Astrocyte (in vitro differentiated cells and primary cell): ENCODE measurements around the gene FSD1. TPM values are rescaled to one million over a fixed set of nuclear protein-coding genes. Genes with fewer than 3 reads are reported as not detected.
A peak's percentile ranks its signal among the peaks of the same experiment; 100 is the strongest.

Experiments
- DNase-seq: peaks from one replicate; pipeline ENCODE4 v3.0.0-alpha.2; 2010; ENCODE audit warnings: low read depth
- FAIRE-seq: peaks from 2 replicates; lab custom pipeline; 2011; peaks lifted over from hg19 to GRCh38; lab: Jason Lieb, UNC
- H2AFZ ChIP-seq: 2 replicates; pipeline ENCODE4 v1.6.0; 2012; ENCODE audit warnings: low read depth, low read length, inconsistent platforms
- H3K27ac ChIP-seq: 2 replicates; pipeline ENCODE4 v1.5.1; 2011; ENCODE audit warnings: low read depth, low read length, inconsistent platforms
- H3K27me3 ChIP-seq: 2 replicates; pipeline ENCODE4 v1.6.0; 2011; ENCODE audit warnings: low read length, inconsistent platforms; ENCODE audit not compliant: insufficient read depth
- H3K36me3 ChIP-seq: 2 replicates; pipeline ENCODE4 v1.5.1; 2011; ENCODE audit warnings: low read length, inconsistent platforms; ENCODE audit not compliant: insufficient read depth
- H3K4me1 ChIP-seq: 2 replicates; pipeline ENCODE4 v1.5.1; 2011; ENCODE audit warnings: low read length, inconsistent platforms; ENCODE audit not compliant: insufficient read depth
- H3K4me2 ChIP-seq: 2 replicates; pipeline ENCODE4 v1.6.0; 2012; ENCODE audit warnings: low read length, inconsistent platforms
- H3K4me3 ChIP-seq: 2 replicates; pipeline ENCODE4 v1.5.1; 2011; ENCODE audit warnings: low read depth, mild to moderate bottlenecking, low read length, inconsistent platforms; ENCODE audit not compliant: insufficient read depth
- H3K79me2 ChIP-seq: 2 replicates; pipeline ENCODE4 v1.6.0; 2012; ENCODE audit warnings: mild to moderate bottlenecking, low read length, inconsistent platforms; ENCODE audit not compliant: insufficient read depth
- H3K9ac ChIP-seq: 2 replicates; pipeline ENCODE4 v1.6.0; 2012; ENCODE audit warnings: mild to moderate bottlenecking, low read length, inconsistent platforms
- H3K9me3 ChIP-seq: 2 replicates; pipeline ENCODE4 v1.5.1; 2012; ENCODE audit warnings: low read depth, mild to moderate bottlenecking, low read length, inconsistent platforms; ENCODE audit not compliant: insufficient read depth
- H4K20me1 ChIP-seq: 2 replicates; pipeline ENCODE4 v1.6.0; 2012; ENCODE audit warnings: low read length, inconsistent platforms; ENCODE audit not compliant: insufficient read depth
- H3K27ac Mint-ChIP-seq: one replicate; pipeline ENCODE4 v1.8.0; 2021; ENCODE audit warnings: mild to moderate bottlenecking, mixed read lengths; ENCODE audit not compliant: unreplicated experiment
- H3K27me3 Mint-ChIP-seq: one replicate; pipeline ENCODE4 v1.8.0; 2021; ENCODE audit warnings: low read depth, mixed read lengths; ENCODE audit not compliant: unreplicated experiment
- H3K36me3 Mint-ChIP-seq: one replicate; pipeline ENCODE4 v1.8.0; 2021; ENCODE audit warnings: low read depth, mixed read lengths; ENCODE audit not compliant: unreplicated experiment
- H3K4me1 Mint-ChIP-seq: one replicate; pipeline ENCODE4 v1.8.0; 2021; ENCODE audit warnings: low read depth, mixed read lengths; ENCODE audit not compliant: unreplicated experiment
- H3K4me3 Mint-ChIP-seq: one replicate; pipeline ENCODE4 v1.8.0; 2021; ENCODE audit warnings: mild to moderate bottlenecking, moderate library complexity, mixed read lengths; ENCODE audit not compliant: unreplicated experiment
- H3K9me3 Mint-ChIP-seq: one replicate; pipeline ENCODE4 v1.8.0; 2021; ENCODE audit warnings: mild to moderate bottlenecking, mixed read lengths; ENCODE audit not compliant: unreplicated experiment
- EZH2 ChIP-seq: IDR thresholded peaks from 2 replicates; pipeline ENCODE4 v1.6.1; 2012; ENCODE audit warnings: mild to moderate bottlenecking, low read length, inconsistent platforms; ENCODE audit not compliant: insufficient read depth
- total RNA-seq: library from RNA; stranded (reverse); gene quantifications from 2 replicates; pipeline ENCODE4 v1.2.1, GENCODE V29; 2021
- TF ChIP-seq, protein P1 (sequence below): IDR thresholded peaks from 2 replicates; pipeline ENCODE4 v1.5.1; 2011; ENCODE audit warnings: low read depth, mild to moderate bottlenecking, inconsistent platforms, low read length, moderate library complexity; ENCODE audit not compliant: insufficient read depth

FSD1 gene
- total RNA-seq, 1 donor from 2014 or later, result 15.1 TPM

- Mint-ChIP-seq H3K27ac (no peak overlapping the region), H3K4me1 (no peaks in the 10 kb centered on the region), H3K36me3 (no peaks in the 10 kb centered on the region), H3K9me3 (no peaks in the 10 kb centered on the region), H3K4me3 (no peak overlapping the region), H3K27me3 (peaks cover 20% of the 10 kb centered on the region)
- FAIRE-seq, result no peak
- no peak overlapping the region for H3K27ac ChIP-seq
- H2AFZ ChIP-seq, result no peak overlapping the region
- DNase-seq, result no peak
- H3K9ac ChIP-seq, result no peak overlapping the region
- H3K36me3 ChIP-seq, result no peaks in the 10 kb centered on the region
- H3K4me2 ChIP-seq, result no peak overlapping the region
- no peaks in the 10 kb centered on the region for H3K4me1 ChIP-seq
- H3K9me3 ChIP-seq, result no peaks in the 10 kb centered on the region
- no peaks in the 10 kb centered on the region for H4K20me1 ChIP-seq
- no peak for TF ChIP-seq EZH2
- TF ChIP-seq, protein P1, sequence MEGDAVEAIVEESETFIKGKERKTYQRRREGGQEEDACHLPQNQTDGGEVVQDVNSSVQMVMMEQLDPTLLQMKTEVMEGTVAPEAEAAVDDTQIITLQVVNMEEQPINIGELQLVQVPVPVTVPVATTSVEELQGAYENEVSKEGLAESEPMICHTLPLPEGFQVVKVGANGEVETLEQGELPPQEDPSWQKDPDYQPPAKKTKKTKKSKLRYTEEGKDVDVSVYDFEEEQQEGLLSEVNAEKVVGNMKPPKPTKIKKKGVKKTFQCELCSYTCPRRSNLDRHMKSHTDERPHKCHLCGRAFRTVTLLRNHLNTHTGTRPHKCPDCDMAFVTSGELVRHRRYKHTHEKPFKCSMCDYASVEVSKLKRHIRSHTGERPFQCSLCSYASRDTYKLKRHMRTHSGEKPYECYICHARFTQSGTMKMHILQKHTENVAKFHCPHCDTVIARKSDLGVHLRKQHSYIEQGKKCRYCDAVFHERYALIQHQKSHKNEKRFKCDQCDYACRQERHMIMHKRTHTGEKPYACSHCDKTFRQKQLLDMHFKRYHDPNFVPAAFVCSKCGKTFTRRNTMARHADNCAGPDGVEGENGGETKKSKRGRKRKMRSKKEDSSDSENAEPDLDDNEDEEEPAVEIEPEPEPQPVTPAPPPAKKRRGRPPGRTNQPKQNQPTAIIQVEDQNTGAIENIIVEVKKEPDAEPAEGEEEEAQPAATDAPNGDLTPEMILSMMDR, result no peak
- peaks cover 9% of the 10 kb centered on the region for H3K27me3 ChIP-seq
- no peak overlapping the region for H3K4me3 ChIP-seq
- H3K79me2 ChIP-seq, result no peaks in the 10 kb centered on the region
Measured at GRCh38 chr19:4292515-4292914, 11.9 kb upstream of the FSD1 start.

- H3K4me1 ChIP-seq, result no peaks in the 10 kb centered on the region
- Mint-ChIP-seq H3K9me3 (no peaks in the 10 kb centered on the region), H3K27me3 (peaks cover 13% of the 10 kb centered on the region), H3K4me3 (no peak overlapping the region), H3K4me1 (no peaks in the 10 kb centered on the region), H3K36me3 (no peaks in the 10 kb centered on the region), H3K27ac (no peak overlapping the region)
- no peaks in the 10 kb centered on the region for H3K36me3 ChIP-seq
- H3K27me3 ChIP-seq, result peaks cover 9% of the 10 kb centered on the region
- no peak overlapping the region for H3K4me3 ChIP-seq
- DNase-seq, result no peak
- no peaks in the 10 kb centered on the region for H3K79me2 ChIP-seq
- H2AFZ ChIP-seq, result no peak overlapping the region
- no peaks in the 10 kb centered on the region for H3K9me3 ChIP-seq
- no peak overlapping the region for H3K9ac ChIP-seq
- no peak overlapping the region for H3K4me2 ChIP-seq
- TF ChIP-seq, protein P1, result no peak
- TF ChIP-seq EZH2, result no peak
- H3K27ac ChIP-seq, result no peak overlapping the region
- H4K20me1 ChIP-seq, result no peaks in the 10 kb centered on the region
- FAIRE-seq, result no peak
Measured at GRCh38 chr19:4294389-4294788, 10.0 kb upstream of the FSD1 start.

DNA sequence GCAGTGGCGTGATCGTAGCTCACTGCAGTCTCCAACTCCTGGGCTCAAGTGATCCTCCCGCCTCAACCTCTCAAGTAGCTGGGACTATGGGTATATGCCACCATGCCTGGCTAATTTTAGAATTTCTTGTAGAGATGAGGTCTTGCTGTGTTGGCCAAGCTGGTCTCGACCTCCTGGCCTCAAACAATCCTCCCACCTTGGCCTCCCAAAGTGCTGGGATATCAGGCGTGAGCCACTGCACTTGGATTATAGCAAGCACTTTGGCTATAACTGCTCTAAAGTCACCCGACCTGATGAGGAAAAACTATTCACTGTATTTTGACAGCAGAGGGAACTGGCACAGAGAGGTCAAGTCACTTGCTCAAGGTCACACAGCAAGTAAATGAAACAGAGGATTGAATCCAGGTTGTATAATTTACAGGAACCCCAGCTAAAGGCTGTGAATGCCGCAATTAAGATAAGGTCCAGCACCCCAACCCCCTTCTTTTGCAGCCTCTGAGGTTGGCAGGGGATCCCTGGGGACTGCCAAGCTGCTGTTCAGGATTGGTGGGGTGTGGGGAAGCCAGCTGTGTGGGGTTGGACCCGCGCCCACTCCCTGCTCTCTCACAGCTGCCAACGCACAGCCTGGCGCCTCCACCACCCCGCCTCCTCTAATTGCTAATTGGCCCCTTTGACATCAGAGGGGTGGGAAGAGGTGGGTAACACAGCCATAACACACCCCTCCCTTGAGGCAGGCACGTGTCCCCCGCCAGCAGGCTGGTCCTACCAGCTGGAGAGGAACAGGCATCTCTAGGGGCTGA, 8.2 kb upstream of the FSD1 start:
- Mint-ChIP-seq H3K9me3 (no peaks in the 10 kb centered on the region), H3K27me3 (peaks cover 9% of the 10 kb centered on the region), H3K27ac (no peak overlapping the region), H3K4me1 (no peaks in the 10 kb centered on the region), H3K36me3 (no peaks in the 10 kb centered on the region), H3K4me3 (no peak overlapping the region)
- DNase-seq (peak; percentile 10), FAIRE-seq (no peak)
- Histone ChIP-seq H3K4me1 (no peaks in the 10 kb centered on the region), H3K4me3 (no peak overlapping the region), H3K4me2 (no peak overlapping the region), H3K79me2 (no peaks in the 10 kb centered on the region), H4K20me1 (no peaks in the 10 kb centered on the region), H2AFZ (no peak overlapping the region), H3K27ac (no peak overlapping the region), H3K9me3 (no peaks in the 10 kb centered on the region), H3K27me3 (peaks cover 9% of the 10 kb centered on the region), H3K9ac (no peak overlapping the region), H3K36me3 (no peaks in the 10 kb centered on the region)
- TF ChIP-seq, protein P1, result no peak
- no peak for TF ChIP-seq EZH2
